ENCODE data around the gene RYR1.

- TF ChIP-seq ZFHX2 (tag by site-specific recombination; conservative IDR thresholded peaks at IDR 0.05) (no peak), CTCF (tag by site-specific recombination; IDR thresholded peaks at IDR 0.05) (no peak), KLF8 (tag by site-specific recombination; IDR thresholded peaks at IDR 0.05) (no peak)
Observed at GRCh38 chr19:38385057-38385803, 48.3 kb upstream of the RYR1 start.

All from HEK293 (cell line).